IMR-90 (cell line): ENCODE measurements around the gene ASMTL. TPM values are rescaled to one million over a fixed set of nuclear protein-coding genes. Genes with fewer than 3 reads are reported as not detected.
A peak's percentile ranks its signal among the peaks of the same experiment; 100 is the strongest.

Experiments used
- ATAC-seq: fragments of 200-7000 bp; cut with Tn5 transposase; 2 replicates; pipeline ENCODE4 v1.9.1; 2020; ENCODE audit warnings: low read depth, mild to moderate bottlenecking, moderate library complexity
- BruUV-seq: library from RNA; stranded (reverse); fragments of 400-500 nt; replicated peaks from 2 replicates; lab custom pipeline; 2021; lab: Mats Ljungman, UMichigan
- CTCF ChIA-PET: fragments of 300-600 bp; formaldehyde crosslinking; extraction: SDS; loops from one replicate; lab custom pipeline; 2021; ENCODE audit warnings: antibody characterized with exemption; lab: Yijun Ruan, JAX
- POLR2A ChIA-PET: fragments of 300-600 bp; sonication (Branson Sonifier 250); formaldehyde crosslinking; loops from one replicate; lab custom pipeline; 2022; ENCODE audit warnings: antibody characterized with exemption; ENCODE audit not compliant: unreplicated experiment; lab: Charles Lee
- DNase-seq: peaks from one replicate; pipeline ENCODE4 v3.0.0; 2013
- H2AFZ ChIP-seq: replicated peaks from 2 replicates; pipeline ENCODE3; 2013; ENCODE audit warnings: low read length, mild to moderate bottlenecking; ENCODE audit not compliant: poor library complexity
- H2AK5ac ChIP-seq: 2 replicates; pipeline ENCODE4 v1.6.1; 2013; ENCODE audit warnings: low read depth, low read length, inconsistent platforms
- H2AK9ac ChIP-seq: replicated peaks from 2 replicates; pipeline ENCODE3; 2013; ENCODE audit warnings: mild to moderate bottlenecking, low read depth, low read length, moderate library complexity; ENCODE audit not compliant: poor library complexity
- H2BK120ac ChIP-seq: 2 replicates; pipeline ENCODE4 v1.6.1; 2013; ENCODE audit warnings: low read depth, low read length, inconsistent platforms
- H2BK15ac ChIP-seq: 3 replicates; pipeline ENCODE4 v1.6.1; 2013; ENCODE audit warnings: low read depth, low read length, inconsistent platforms
- H2BK20ac ChIP-seq: 2 replicates; pipeline ENCODE4 v1.6.1; 2013; ENCODE audit warnings: low read depth, mild to moderate bottlenecking, inconsistent platforms, low read length, moderate library complexity
- H2BK5ac ChIP-seq: 2 replicates; pipeline ENCODE4 v1.6.1; 2013; ENCODE audit warnings: mild to moderate bottlenecking, low read depth, low read length, inconsistent platforms; ENCODE audit not compliant: poor library complexity, severe bottlenecking
- H3K14ac ChIP-seq: replicated peaks from 2 replicates; pipeline ENCODE4 v1.6.1; 2013; ENCODE audit warnings: low read depth, low read length, inconsistent platforms
- H3K18ac ChIP-seq: 2 replicates; pipeline ENCODE4 v1.6.1; 2013; ENCODE audit warnings: low read depth, low read length, control low read depth
- H3K23ac ChIP-seq: 2 replicates; pipeline ENCODE4 v1.6.1; 2013; ENCODE audit warnings: low read depth, low read length, inconsistent platforms
- H3K27ac ChIP-seq: 2 replicates; pipeline ENCODE4 v1.5.1; 2013; ENCODE audit warnings: mild to moderate bottlenecking, control low read depth, low read length; ENCODE audit not compliant: insufficient read depth
- H3K27me3 ChIP-seq: 2 replicates; pipeline ENCODE4 v1.6.1; 2013; ENCODE audit warnings: low read length; ENCODE audit not compliant: control insufficient read depth, insufficient read depth
- H3K36me3 ChIP-seq: 2 replicates; pipeline ENCODE4 v1.6.1; 2013; ENCODE audit warnings: low read length, mixed read lengths; ENCODE audit not compliant: control insufficient read depth, insufficient read depth
- H3K4ac ChIP-seq: 2 replicates; pipeline ENCODE4 v1.6.1; 2013; ENCODE audit warnings: low read depth, low read length, inconsistent platforms
- H3K4me1 ChIP-seq: 2 replicates; pipeline ENCODE4 v1.6.1; 2013; ENCODE audit warnings: low read length, mixed read lengths; ENCODE audit not compliant: control insufficient read depth, insufficient read depth
- H3K4me2 ChIP-seq: 2 replicates; pipeline ENCODE4 v1.6.1; 2013; ENCODE audit warnings: low read depth, mild to moderate bottlenecking, control low read depth, low read length, moderate library complexity
- H3K4me3 ChIP-seq: 2 replicates; pipeline ENCODE4 v1.5.1; 2013; ENCODE audit warnings: low read depth, mild to moderate bottlenecking, control low read depth, low read length, moderate library complexity; ENCODE audit not compliant: insufficient read depth
- H3K56ac ChIP-seq: 2 replicates; pipeline ENCODE4 v1.6.1; 2013; ENCODE audit warnings: low read length, inconsistent platforms; ENCODE audit not compliant: insufficient read depth; ENCODE audit errors: extremely low read depth
- H3K79me1 ChIP-seq, 2 experiments: 2 replicates each; pipeline ENCODE4 v1.6.1; 2013; ENCODE audit warnings: low read length in 2 of 2, inconsistent platforms in 1 of 2, low read depth in 1 of 2
- H3K9ac ChIP-seq: 2 replicates; pipeline ENCODE4 v1.6.1; 2013; ENCODE audit warnings: low read depth, low read length, control low read depth
- H3K9me1 ChIP-seq: 2 replicates; pipeline ENCODE4 v1.6.1; 2013; ENCODE audit warnings: low read length, inconsistent platforms; ENCODE audit not compliant: insufficient read depth
- H3K9me3 ChIP-seq: 2 replicates; pipeline ENCODE4 v1.6.1; 2013; ENCODE audit warnings: low read length; ENCODE audit not compliant: control insufficient read depth, insufficient read depth
- H4K20me1 ChIP-seq: 2 replicates; pipeline ENCODE4 v1.6.1; 2013; ENCODE audit warnings: low read length, inconsistent platforms; ENCODE audit not compliant: insufficient read depth
- H4K5ac ChIP-seq: 2 replicates; pipeline ENCODE4 v1.6.1; 2013; ENCODE audit warnings: mild to moderate bottlenecking, low read depth, low read length, control low read depth
- H4K8ac ChIP-seq, 2 experiments: 2 replicates each; pipeline ENCODE4 v1.6.1; 2013; ENCODE audit warnings: low read depth in 2 of 2, low read length in 2 of 2, control low read depth in 1 of 2, inconsistent platforms in 1 of 2
- H4K91ac ChIP-seq: 2 replicates; pipeline ENCODE4 v1.6.1; 2013; ENCODE audit warnings: low read depth, low read length, inconsistent platforms; ENCODE audit not compliant: insufficient read depth
- MXI1 ChIP-seq: IDR thresholded peaks from 2 replicates; pipeline ENCODE4 v1.6.1; 2012; ENCODE audit warnings: low read depth, mild to moderate bottlenecking, low read length, moderate library complexity, borderline replicate concordance
- WGBS, 2 experiments: methylation state at CpG; one replicate each; pipeline versions ENCODE4 v1.1.5 to v1.1.7; 2013; ENCODE audit warnings: missing lambda C conversion rate in 2 of 2; ENCODE audit not compliant: insufficient read length in 1 of 2; ENCODE audit errors: extremely low coverage in 2 of 2; 5-methylcytosine and 5-hydroxymethylcytosine counted together
- dilution Hi-C: fragments of 300-500 bp; cut with HindIII; formaldehyde crosslinking; loops from one replicate; pipeline ENCODE4 v1.14.3; 2018; ENCODE audit warnings: low sequenced_read_pairs; ENCODE audit not compliant: unreplicated experiment
- in situ Hi-C: fragments of 300-500 bp; cut with MboI; formaldehyde crosslinking; loops from 3 replicates; pipeline ENCODE4 v1.14.3; 2019; ENCODE audit warnings: low sequenced_read_pairs, inconsistent platforms, mixed read lengths
- intact Hi-C: fragments of 100-400 bp; cut with micrococcal nuclease; formaldehyde crosslinking; loops from 2 replicates; pipeline ENCODE4 v1.10.0; 2022
- polyA plus RNA-seq, 3 experiments: library from polyadenylated mRNA; depleted of rRNA; stranded (reverse); fragments of >200 nt; gene quantifications; 2 replicates each; pipeline ENCODE4 v1.2.3, GENCODE V29; 2012; ENCODE audit warnings: low replicate concordance in 1 of 3
- total RNA-seq: library from RNA; depleted of rRNA; stranded (reverse); fragments of >200 nt; gene quantifications from 2 replicates; pipeline ENCODE4 v1.2.3, GENCODE V29; 2012
- TF ChIP-seq, protein P1 (sequence below): conservative IDR thresholded peaks from 2 replicates; pipeline ENCODE4 v1.5.1; 2012; ENCODE audit warnings: mild to moderate bottlenecking, low read depth, low read length, improper control_type of control experiment

The ASMTL gene
- total and polyA plus RNA-seq, 2 of the 4 experiments (the other 2 are of a cell fraction) = 13.4 to 33.4 TPM

- H2BK5ac ChIP-seq = no peak overlapping the region
- H4K5ac ChIP-seq = no peak overlapping the region
- H2BK15ac ChIP-seq = no peak overlapping the region
- DNase-seq = no peak
- H3K56ac ChIP-seq = no peak overlapping the region
- H3K4me2 ChIP-seq = no peak overlapping the region
- peaks cover 7% of the 10 kb centered on the region; the same call in 1 of the 2 replicates for H3K27me3 ChIP-seq
- H2AFZ ChIP-seq = no peak overlapping the region
- 6% methylated on average over 16 of the region's 36 CpGs; no CpG with 5 or more reads in 1 of the 2 experiments for WGBS, 2 experiments
- ChIA-PET CTCF (no interaction called here), POLR2A (no interaction called here)
- no peak overlapping the region for H4K91ac ChIP-seq
- no peaks in the 10 kb centered on the region for H3K9me1 ChIP-seq
- H3K79me1 ChIP-seq = no peaks in the 10 kb centered on the region
- BruUV-seq = no TSS peak
- no peaks in the 10 kb centered on the region for H3K4me1 ChIP-seq
- no peak overlapping the region for H2BK20ac ChIP-seq
- H3K4me3 ChIP-seq = no peak overlapping the region
- intact Hi-C loops = no loop called here
- no peak overlapping the region for H3K27ac ChIP-seq
- dilution Hi-C loops = no loop called here
- H3K4ac ChIP-seq = no peak overlapping the region
- no peak overlapping the region for H2AK5ac ChIP-seq
- peak overlapping the region; percentile 28 for H2AK9ac ChIP-seq
- no peak overlapping the region for H2BK120ac ChIP-seq
- no peak overlapping the region for H3K23ac ChIP-seq
- no peaks in the 10 kb centered on the region for H4K20me1 ChIP-seq
- no peak overlapping the region for H4K8ac ChIP-seq
- ATAC-seq = no peak
- no peak for TF ChIP-seq MXI1
- TF ChIP-seq, protein P1, sequence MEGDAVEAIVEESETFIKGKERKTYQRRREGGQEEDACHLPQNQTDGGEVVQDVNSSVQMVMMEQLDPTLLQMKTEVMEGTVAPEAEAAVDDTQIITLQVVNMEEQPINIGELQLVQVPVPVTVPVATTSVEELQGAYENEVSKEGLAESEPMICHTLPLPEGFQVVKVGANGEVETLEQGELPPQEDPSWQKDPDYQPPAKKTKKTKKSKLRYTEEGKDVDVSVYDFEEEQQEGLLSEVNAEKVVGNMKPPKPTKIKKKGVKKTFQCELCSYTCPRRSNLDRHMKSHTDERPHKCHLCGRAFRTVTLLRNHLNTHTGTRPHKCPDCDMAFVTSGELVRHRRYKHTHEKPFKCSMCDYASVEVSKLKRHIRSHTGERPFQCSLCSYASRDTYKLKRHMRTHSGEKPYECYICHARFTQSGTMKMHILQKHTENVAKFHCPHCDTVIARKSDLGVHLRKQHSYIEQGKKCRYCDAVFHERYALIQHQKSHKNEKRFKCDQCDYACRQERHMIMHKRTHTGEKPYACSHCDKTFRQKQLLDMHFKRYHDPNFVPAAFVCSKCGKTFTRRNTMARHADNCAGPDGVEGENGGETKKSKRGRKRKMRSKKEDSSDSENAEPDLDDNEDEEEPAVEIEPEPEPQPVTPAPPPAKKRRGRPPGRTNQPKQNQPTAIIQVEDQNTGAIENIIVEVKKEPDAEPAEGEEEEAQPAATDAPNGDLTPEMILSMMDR = no peak
- H3K18ac ChIP-seq = no peak overlapping the region
- no peak overlapping the region for H3K9ac ChIP-seq
- no peak overlapping the region for H3K14ac ChIP-seq
- no peaks in the 10 kb centered on the region for H3K9me3 ChIP-seq
- in situ Hi-C loops = loop anchor here (25.0 kb wide), 2 partner anchors 121 to 1346 kb away; partner anchors contain the start of gene AKAP17A
- no peaks in the 10 kb centered on the region for H3K36me3 ChIP-seq
These were observed 13.5 kb upstream of the ASMTL start for GRCh38 chrX:1466232-1466661.
